Spinal cord (tissue), 10 donors: ENCODE measurements around the gene ERCC6. TPM values are rescaled to one million over a fixed set of nuclear protein-coding genes. Genes with fewer than 3 reads are reported as not detected.

ENCODE experiments used
- DNase-seq, 6 donors: peaks; one replicate each; pipeline versions ENCODE4 v3.0.0 to v3.0.0-alpha.2; 2013 to 2015; ENCODE audit warnings: low spot score in 6 of 6, low read depth in 4 of 6
- H3K27ac ChIP-seq: one replicate; pipeline ENCODE4 v1.5.1; 2013; ENCODE audit warnings: low read depth, low read length, control low read depth
- H3K27me3 ChIP-seq: one replicate; pipeline ENCODE4 v1.6.1; 2013; ENCODE audit warnings: low read length; ENCODE audit not compliant: control insufficient read depth, insufficient read depth
- H3K36me3 ChIP-seq: one replicate; pipeline ENCODE4 v1.6.1; 2013; ENCODE audit warnings: low read length; ENCODE audit not compliant: control insufficient read depth, insufficient read depth
- H3K4me1 ChIP-seq: one replicate; pipeline ENCODE4 v1.6.1; 2013; ENCODE audit warnings: low read length; ENCODE audit not compliant: control insufficient read depth, insufficient read depth
- H3K4me3 ChIP-seq: one replicate; pipeline ENCODE4 v1.5.1; 2013; ENCODE audit warnings: low read depth, low read length, control low read depth
- H3K9me3 ChIP-seq: one replicate; pipeline ENCODE4 v1.6.1; 2013; ENCODE audit warnings: low read length; ENCODE audit not compliant: control insufficient read depth, insufficient read depth
- WGBS: methylation state at CpG from one replicate; pipeline ENCODE4 v1.1.5; 2013; ENCODE audit warnings: missing lambda C conversion rate; ENCODE audit not compliant: insufficient coverage; 5-methylcytosine and 5-hydroxymethylcytosine counted together
- polyA plus RNA-seq, 2 donors: library from polyadenylated mRNA; unstranded; fragments of 120-200 nt; gene quantifications; one replicate each; pipeline ENCODE4 v1.2.1, GENCODE V29; 2013; ENCODE audit not compliant: insufficient read length in 2 of 2
- total RNA-seq, 2 donors: library from RNA; depleted of rRNA in 1 of 2; stranded (reverse); fragments of 120-200 nt in 1 of 2; fragments of >200 nt in 1 of 2; gene quantifications; one replicate each; pipeline versions ENCODE4 v1.2.3 to v1.2.4, GENCODE V29; 2013 to 2014
- donor health status: healthy.

The ERCC6 gene
- total and polyA plus RNA-seq, 4 donors: 10.9 to 22.6 (median 14.7) TPM

DNA sequence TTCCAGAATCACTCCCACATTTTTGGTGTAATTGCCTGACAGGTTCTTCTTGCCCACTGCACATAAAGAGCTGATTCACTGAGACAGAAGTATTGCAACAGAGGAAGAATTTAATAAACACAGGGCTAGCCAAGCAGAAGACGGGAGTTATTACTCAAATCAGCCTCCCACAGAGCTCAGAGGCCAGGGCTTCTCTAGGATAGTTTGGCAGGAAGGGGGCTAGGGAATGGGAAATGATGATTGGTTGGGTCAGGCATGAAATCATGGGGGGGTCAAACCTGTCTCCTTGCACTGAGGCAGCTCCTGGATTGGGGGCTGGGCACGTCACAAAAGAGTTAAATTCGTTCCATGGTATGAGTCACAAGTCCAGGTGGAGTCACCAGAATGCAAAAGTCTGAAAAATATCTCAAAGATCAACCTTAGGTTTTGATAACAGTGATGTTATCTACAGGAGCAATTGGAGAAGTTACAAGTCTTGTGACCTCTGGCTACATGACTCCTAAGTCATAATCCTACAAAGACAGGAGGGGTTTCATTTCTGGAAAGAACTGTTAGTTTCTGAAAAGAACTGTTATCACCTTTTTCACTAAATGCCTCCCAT lies 30.2 kb upstream of the ERCC6 start:
- H3K27ac ChIP-seq: no peak overlapping the region
- DNase-seq: no peak
- peaks cover 4% of the 10 kb centered on the region for H3K4me1 ChIP-seq
- H3K4me3 ChIP-seq: no peak overlapping the region
- WGBS: 86% methylated on average over 1 of the region's 3 CpGs
- H3K36me3 ChIP-seq: no peaks in the 10 kb centered on the region
- H3K9me3 ChIP-seq: no peaks in the 10 kb centered on the region
- H3K27me3 ChIP-seq: no peaks in the 10 kb centered on the region

- no peak overlapping the region for H3K4me3 ChIP-seq
- WGBS: 71% methylated on average over 2 of the region's 2 CpGs
- H3K9me3 ChIP-seq: no peaks in the 10 kb centered on the region
Measured at GRCh38 chr10:49568235-49568634, 29.3 kb upstream of the ERCC6 start.

GRCh38 chr10:49567810-49568209 lies 28.9 kb upstream of the ERCC6 start:
- Histone ChIP-seq H3K9me3 (no peaks in the 10 kb centered on the region), H3K27me3 (no peaks in the 10 kb centered on the region), H3K4me3 (no peak overlapping the region), H3K36me3 (no peaks in the 10 kb centered on the region), H3K4me1 (peaks cover 4% of the 10 kb centered on the region), H3K27ac (no peak overlapping the region)
- no CpG with 5 or more reads among the region's 1 CpG for WGBS
- DNase-seq: no peak

More at GRCh38 chr10:49568235-49568634, 29.3 kb upstream of the ERCC6 start:
- peaks cover 4% of the 10 kb centered on the region for H3K4me1 ChIP-seq
- no peak for DNase-seq
- H3K36me3 ChIP-seq: no peaks in the 10 kb centered on the region
- H3K27ac ChIP-seq: no peak overlapping the region
- no peaks in the 10 kb centered on the region for H3K27me3 ChIP-seq

DNA sequence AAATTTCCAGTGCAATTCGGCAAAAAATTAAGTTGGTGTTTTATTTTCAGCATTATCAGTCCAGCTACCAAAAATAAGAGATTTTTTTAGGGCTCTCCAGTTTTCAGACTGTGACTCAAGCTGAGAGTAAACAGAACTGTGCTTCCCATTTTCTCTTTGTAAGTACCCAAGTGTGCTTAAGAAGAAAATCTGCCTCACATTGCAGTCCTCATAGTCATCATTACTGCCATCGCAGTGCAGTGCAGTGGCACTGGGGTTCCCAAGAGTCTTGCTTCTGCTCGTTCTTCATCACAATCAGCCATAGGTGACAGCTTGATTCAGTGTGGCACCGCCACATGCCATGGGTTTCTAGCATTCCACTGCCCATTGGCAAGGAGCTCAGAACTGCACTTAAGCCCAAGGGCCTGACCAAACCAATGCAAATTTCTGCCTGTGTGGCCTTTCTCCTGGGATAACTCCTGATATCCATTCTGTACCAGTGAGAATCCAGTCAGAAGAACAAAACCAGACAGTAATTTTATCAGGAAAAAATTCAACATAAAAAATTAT lies 25.6 kb upstream of the ERCC6 start:
- 82% methylated on average over 3 of the region's 4 CpGs for WGBS
- Histone ChIP-seq H3K4me3 (no peak overlapping the region), H3K27me3 (peaks cover 3% of the 10 kb centered on the region), H3K36me3 (no peaks in the 10 kb centered on the region), H3K4me1 (no peaks in the 10 kb centered on the region), H3K27ac (no peak overlapping the region), H3K9me3 (no peaks in the 10 kb centered on the region)
- DNase-seq: no peak

GRCh38 chr10:49562893-49563292 lies 24.0 kb upstream of the ERCC6 start:
- no peak for DNase-seq
- WGBS: 40% methylated on average over 1 of the region's 1 CpG
- Histone ChIP-seq H3K4me3 (no peak overlapping the region), H3K4me1 (no peaks in the 10 kb centered on the region), H3K27ac (no peak overlapping the region), H3K27me3 (peaks cover 3% of the 10 kb centered on the region), H3K9me3 (no peaks in the 10 kb centered on the region), H3K36me3 (no peaks in the 10 kb centered on the region)

GRCh38 chr10:49560526-49560925 lies 21.6 kb upstream of the ERCC6 start:
- 25% methylated on average over 1 of the region's 2 CpGs for WGBS
- H3K36me3 ChIP-seq: no peaks in the 10 kb centered on the region
- no peaks in the 10 kb centered on the region for H3K4me1 ChIP-seq
- no peak overlapping the region for H3K4me3 ChIP-seq
- no peaks in the 10 kb centered on the region for H3K9me3 ChIP-seq
- DNase-seq: no peak
- no peak overlapping the region for H3K27ac ChIP-seq
- peaks cover 3% of the 10 kb centered on the region for H3K27me3 ChIP-seq

DNA sequence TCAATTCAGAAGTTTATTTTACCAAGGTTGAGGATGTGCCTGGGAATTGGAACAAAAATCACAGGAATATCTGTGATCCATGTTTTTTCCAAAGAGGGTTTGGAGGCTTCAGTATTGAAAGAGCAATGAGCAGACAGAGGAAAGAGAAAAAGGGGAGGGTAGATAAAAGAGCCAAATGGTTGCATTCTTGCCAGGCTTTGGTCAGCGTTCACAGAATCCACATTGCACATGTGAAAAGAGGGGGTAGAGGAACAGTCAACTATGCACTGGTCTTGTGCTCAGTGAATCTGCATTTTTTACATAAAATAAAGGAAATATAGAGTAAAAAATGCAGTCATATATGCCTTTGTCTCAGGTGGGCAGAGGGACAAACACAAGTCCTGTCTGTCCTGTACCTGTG lies 20.6 kb upstream of the ERCC6 start:
- Histone ChIP-seq H3K4me3 (no peak overlapping the region), H3K4me1 (no peaks in the 10 kb centered on the region), H3K27me3 (peaks cover 3% of the 10 kb centered on the region), H3K9me3 (no peaks in the 10 kb centered on the region), H3K36me3 (no peaks in the 10 kb centered on the region), H3K27ac (no peak overlapping the region)
- no peak for DNase-seq
- WGBS: 33% methylated on average over 1 of the region's 1 CpG

DNA sequence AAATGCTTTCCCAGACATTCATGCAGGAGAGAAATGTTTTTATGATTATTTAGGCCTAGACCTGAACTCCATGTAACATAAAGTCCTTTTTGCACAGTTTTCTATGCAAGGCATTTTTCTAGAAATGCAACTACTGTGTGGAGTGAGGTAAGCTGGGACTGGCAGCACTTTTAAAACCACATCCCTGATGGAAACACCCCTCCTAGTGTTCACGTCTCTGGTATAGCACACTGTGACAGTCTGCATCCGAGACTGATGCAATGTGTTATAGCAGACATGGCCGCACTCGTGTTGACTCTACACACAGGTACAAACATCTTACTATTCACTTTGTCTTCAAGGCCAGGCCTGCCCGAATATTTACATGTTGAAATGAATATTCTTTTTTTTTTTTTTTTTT lies 19.3 kb upstream of the ERCC6 start:
- Histone ChIP-seq H3K9me3 (no peaks in the 10 kb centered on the region), H3K27ac (no peak overlapping the region), H3K4me1 (no peaks in the 10 kb centered on the region), H3K36me3 (no peaks in the 10 kb centered on the region), H3K4me3 (no peak overlapping the region), H3K27me3 (peaks cover 3% of the 10 kb centered on the region)
- WGBS: no CpG with 5 or more reads among the region's 5 CpGs
- DNase-seq: no peak

DNA sequence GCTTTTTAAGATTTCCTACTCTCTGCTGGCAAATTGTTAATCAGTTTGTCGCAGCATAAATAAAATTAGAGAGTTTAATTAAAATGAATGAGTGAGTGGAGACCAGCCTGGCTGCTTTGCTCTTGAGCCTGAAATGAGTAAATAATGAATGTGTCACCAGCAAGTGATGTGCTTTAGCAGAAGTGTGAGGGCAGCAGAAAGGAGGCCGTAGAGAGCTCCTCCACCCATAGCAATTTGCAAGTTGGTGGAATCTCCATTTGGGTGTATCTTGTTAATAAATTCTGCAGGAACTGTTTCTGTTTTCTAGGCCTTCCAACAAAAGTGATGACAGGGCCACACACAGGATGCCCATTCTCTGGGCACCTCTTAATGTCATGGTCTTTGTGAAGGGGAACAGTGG lies 18.8 kb upstream of the ERCC6 start:
- 78% methylated on average over 1 of the region's 2 CpGs for WGBS
- no peak overlapping the region for H3K27ac ChIP-seq
- no peaks in the 10 kb centered on the region for H3K4me1 ChIP-seq
- peaks cover 3% of the 10 kb centered on the region for H3K27me3 ChIP-seq
- H3K36me3 ChIP-seq: no peaks in the 10 kb centered on the region
- no peak overlapping the region for H3K4me3 ChIP-seq
- no peaks in the 10 kb centered on the region for H3K9me3 ChIP-seq
- DNase-seq: no peak

DNA sequence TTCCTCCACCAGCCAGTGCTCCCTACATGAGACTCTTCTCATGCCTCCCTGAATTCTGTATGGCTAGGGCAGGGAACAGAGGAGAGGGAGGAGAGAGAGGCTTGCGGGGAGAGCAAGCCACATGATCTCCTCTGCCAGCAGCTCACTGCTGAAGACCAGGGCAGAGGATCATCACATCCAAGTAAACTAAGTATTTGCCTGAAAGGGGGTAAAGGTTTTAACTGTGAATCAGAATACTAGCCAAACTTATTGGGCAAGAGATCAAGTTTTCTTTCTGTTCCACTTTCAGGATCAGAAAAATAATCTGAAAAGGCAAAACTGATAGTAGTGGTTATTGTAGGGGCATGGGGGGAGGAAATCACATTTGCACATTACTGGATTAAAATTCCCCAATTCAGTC lies 17.8 kb upstream of the ERCC6 start:
- Histone ChIP-seq H3K27ac (no peak overlapping the region), H3K27me3 (peaks cover 3% of the 10 kb centered on the region), H3K4me1 (no peaks in the 10 kb centered on the region), H3K4me3 (no peak overlapping the region), H3K9me3 (no peaks in the 10 kb centered on the region), H3K36me3 (no peaks in the 10 kb centered on the region)
- no peak for DNase-seq
- no CpG with 5 or more reads among the region's 1 CpG for WGBS
